ENCODE data around the gene EFS.
"Not testable (repeated sequence)": the region's sequence is repeated elsewhere in the genome, so short reads cannot be mapped to it uniquely, and the experiment has no call there.

EFS gene

DNA sequence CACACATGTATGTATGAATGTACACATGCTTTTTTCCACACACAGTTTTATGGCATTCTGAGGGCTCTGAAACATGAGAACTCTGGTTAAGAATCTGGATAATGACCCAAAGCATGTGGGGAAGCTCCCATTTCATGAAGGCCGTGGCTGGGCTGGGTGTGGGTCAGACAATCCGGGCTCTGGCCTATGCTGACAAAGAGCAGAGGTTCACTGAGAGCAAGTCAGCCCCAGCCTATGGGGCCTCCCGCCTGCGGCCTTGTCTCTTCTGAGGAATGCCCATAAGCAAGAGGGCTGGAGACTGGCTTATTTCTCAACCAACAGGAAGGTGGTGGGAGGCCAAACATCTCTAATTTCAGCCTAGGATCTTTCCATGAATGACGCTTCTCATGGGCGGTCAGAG, 34.6 kb upstream of the EFS start:
- DNase-seq (ENCODE audit: low read depth): no peak

DNA sequence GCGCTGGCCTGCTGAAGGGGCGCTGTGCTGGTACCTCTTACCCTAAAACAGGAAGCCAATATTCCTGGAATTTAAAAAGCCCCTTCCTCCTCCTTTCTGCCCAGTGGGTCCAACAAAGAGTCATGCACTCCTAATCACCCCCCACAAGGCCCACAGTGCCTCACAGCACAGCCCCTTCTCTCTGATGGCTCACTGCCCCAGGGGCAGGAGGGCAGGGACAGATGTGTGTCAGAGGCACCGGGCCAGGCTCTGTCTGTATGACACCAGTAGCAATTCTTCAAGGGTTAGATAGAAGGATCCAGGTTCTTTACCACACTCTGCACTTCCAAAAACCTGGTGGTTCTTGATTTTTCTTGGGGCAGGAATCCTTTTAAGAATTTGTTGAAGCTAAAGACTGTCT, 34.2 kb upstream of the EFS start:
- no peak for DNase-seq (ENCODE audit: low read depth)

DNA sequence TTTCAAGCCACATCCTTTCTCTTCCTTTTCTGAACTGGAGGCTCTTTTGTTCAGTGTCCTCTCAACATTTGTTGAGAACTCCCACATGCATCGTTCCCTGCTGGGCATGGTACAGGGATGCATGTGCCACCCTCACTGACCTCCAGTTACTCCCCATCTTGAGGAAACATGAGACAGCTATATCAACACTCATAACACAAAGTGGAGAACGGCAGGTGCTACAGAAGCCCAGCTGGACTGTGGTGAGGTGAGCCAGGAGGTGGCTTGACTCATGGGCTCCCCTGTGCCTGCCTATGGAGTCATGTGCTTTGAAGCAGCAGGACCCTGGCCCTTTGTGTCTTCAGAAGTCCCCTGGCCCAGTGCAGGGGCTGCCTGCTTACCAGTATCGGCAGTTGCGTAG, 33.4 kb upstream of the EFS start:
- no peak for DNase-seq (ENCODE audit: low read depth)

DNA sequence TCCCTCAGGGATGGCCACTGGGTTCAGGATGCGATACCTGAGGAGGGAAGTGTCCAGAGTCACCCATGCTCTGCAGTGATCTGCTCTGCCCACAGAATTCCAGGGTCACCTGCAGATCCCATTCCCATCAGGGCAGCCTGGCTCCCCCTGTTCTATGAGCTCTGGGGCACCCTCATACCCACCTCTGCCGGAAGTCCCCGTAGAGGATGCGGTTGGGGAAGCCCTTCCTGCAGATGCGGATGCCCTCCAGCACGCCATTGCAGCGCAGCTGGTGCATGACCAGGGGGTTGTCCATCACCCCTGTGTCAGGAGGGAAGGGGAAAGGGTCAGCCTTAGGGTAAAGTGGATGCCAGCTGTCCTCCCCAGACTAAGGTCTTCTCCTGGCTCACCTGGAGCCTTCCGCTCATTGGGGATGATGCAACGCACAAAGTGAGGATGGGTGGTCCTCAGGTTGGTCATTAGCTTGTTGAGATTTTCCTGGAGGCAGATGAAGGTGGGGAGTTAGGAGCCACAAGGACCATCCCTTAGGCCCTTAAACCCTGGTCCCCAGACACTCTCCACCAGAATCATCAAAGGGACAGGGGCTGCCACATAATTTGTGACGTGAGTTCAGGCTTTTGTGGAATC, 31.9 kb upstream of the EFS start:
- no peak for DNase-seq (ENCODE audit: low read depth)

DNA sequence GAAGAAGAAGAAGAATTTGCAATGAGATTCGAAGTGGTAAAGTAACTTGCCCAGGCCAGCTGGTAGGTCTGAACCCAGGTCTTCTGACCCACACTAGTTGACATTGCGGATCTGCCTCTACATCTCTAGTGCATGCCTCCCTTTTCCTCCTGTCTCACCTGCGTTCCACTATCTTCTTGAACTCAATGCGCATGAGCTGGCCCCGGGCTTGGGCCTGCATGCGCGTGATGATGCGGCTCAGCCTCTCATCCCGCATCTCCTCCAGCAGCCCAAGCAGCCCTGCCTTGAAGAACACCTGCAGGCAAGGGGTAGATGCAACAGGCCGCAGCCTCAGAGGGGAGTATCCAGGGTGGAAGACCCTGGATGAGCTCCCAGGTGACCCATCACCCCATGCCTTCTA, 31.2 kb upstream of the EFS start:
- DNase-seq (ENCODE audit: low read depth): no peak

DNA sequence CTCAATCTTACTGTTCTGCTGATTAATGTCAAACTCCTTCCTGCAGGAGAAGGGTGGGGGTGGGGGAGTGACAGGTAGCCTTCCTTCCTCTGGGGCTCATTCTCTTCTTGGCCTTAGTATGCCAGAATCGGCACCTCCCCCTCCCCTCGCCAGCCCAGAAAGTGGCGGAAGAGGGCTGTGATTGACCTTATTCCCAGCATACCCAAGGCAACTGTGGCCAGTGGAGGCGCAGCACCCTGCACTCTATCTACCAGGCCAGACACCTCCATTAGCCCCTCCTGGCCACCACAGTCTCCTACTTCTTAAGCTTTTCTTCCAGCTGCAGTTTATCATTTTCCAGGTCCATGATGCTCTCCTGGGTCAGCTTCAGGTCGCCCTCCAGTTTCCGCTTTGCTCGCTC, 27.6 kb upstream of the EFS start:
- no peak for DNase-seq (ENCODE audit: low read depth)

DNA sequence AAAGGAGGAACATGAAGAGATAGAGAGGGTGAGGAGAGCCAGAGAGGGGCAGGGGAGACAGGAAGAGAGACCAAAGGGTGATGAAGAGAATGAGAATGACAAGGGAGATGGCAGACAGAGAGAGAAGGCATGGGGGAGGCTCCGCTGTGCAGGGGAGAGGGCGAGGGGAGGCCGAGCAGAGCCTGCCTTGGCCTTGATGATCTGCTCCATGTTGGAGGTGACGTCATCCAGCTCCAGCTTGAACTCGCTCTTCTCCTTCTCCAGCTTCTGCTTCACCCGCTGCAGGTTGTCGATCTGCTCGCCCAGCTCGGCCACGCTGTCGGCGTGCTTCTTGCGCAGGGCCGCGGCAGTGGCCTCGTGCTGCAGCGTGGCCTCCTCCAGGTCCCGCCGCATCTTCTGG, 24.9 kb upstream of the EFS start:
- DNase-seq (ENCODE audit: low read depth): not testable (repeated sequence)

DNA sequence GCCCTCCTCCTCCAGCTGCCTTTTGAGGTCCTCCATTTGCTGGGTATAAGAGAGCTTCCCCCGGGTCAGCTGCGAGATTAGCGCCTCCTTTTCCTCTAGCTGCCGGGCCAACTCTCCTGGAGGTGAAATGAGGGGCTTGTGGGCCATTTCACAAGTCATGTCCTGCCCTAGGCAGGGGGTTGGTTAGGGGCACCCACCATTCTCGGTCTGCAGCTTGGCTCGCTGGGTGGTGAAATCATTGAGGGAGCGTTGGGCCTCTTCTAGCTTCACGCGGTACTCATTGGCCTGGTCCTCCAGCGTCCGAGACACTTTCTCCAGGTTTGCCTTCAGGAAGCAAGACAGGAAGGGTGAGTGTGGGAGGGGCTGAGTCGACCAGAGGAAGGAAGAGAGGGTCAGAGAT, 24.4 kb upstream of the EFS start:
- no peak for DNase-seq (ENCODE audit: low read depth)

DNA sequence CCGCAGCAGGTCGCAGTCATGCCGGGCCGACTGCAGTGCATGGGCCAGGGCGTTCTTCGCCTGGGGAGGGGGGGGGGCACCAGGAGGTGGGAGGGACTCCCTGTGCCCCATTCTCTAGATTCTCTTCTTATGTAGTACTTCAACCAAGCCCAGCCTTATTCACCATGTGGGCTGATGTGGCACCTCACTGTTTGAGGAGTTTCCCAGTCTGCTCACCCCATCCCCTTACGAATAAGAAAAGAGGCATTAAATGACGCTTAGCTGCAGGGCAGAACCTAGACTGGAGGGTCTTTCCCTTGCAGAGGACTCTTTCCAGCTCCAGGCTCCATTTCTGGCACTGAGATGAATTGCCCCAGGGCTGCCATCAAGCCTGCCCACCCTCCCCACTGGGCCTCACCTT, 24.0 kb upstream of the EFS start:
- DNase-seq (ENCODE audit: low read depth): no peak

DNA sequence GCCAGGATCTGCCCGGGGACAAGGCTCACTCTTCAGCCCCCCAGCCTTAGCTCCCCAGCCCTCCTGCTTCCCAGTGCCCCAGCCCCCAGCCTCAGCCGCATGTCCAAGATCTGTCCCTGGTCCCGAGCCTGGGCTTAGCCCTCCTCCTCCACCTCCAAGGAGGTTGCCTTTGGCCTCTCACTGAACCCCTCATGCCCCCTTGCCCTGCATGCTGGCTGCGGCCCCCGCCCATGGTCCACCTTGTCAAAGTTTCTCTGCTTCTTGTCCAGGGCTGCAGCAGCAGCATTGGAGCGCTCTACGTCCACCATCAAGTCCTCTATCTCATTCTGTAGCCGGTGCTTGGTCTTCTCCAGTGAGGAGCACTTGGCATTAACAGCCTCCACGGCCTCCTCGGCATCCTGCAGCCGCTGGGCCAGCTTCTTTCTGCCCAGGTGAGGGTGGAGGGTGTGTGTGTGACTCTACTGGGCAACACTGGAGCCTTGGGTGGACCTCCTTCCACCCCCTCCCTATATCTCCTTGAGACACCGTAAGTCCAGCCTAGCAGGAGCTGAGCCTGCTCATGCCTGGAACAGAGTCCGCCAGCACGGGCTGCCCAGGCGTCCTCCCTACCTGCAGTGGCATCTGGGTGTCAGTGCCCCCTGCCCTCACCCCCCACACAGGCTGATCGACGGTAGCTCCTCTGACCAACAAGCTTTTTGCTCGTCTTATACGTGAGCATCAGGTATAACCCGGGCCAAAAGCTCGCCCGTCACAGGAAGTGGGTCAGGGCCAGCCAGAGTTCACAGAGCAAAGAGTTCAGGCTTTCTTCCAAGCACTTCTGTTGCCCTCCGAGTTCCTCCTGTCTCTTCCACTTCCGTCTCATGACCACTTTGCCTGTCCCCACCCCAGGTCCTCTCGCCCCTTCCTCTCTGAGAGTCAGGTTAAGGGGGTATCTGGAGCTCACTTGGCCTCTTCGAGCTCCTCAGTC, 23.2 kb upstream of the EFS start:
- DNase-seq (ENCODE audit: low read depth): no peak

DNA sequence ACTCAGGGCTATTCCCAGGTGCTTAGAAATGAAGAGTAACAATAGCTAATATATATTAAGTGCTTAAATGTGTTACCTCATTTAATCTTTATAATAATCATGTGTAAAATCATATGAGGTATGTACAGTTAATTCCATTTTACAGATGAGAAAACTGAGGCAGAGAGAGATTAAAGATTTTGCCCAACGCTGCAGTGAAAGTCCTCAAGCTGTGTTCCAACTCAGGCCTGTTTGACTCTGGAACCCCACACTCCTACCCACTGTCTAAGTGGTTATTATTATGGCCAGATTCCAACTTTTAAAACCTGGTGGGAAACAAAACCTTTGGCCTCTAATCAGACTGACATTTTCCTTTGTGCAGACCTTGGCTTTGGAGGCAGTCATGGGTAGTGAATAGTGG, 22.0 kb upstream of the EFS start:
- no peak for DNase-seq (ENCODE audit: low read depth)

DNA sequence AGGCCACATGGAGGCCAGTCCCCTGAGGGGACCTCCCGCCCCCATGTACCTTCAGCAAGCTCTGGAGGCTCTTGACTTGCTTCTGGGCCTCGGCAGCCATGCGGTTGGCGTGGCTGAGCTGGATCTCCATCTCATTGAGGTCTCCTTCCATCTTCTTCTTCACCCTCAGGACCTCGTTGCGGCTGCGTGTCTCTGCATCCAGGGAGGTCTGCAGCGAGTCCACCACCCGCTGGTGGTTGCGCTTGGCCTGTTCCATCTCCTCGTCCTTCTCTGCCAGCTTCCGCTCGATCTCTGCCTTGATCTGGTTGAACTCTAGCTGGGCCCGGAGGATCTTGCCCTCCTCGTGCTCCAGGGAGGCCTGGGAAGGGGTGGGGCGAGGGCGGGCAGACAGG, 21.3 kb upstream of the EFS start:
- DNase-seq (ENCODE audit: low read depth): not testable (repeated sequence)

DNA sequence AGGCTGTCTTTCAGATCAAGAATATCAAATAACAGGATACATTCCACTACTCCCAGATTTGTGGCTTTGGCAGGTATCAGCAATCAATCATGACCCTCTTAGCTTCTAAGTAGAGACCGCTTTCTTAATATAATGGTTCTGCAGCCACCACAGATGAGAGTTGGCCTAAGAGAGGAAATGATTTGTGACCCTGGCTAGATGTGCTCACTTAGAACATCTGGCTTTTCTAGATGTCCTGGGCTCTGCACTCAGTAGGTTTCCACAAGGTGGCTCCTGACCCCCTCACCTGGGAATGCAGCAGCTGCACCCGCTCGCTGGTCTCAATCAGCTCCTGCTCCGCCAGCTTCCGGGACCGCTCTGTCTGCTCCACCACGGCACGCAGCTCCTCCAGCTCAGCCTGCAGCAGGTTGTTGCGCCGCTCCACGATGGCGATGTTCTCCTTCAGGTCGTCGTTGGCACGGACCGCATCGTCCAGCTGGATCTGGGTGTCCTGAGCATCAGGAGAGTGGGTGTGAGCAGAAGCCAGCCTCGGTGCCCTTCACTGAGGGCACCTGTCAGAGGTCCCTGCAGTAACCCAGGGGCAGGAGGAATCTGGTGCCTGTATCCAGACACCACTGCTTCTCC, 20.8 kb upstream of the EFS start:
- no peak for DNase-seq (ENCODE audit: low read depth)

DNA sequence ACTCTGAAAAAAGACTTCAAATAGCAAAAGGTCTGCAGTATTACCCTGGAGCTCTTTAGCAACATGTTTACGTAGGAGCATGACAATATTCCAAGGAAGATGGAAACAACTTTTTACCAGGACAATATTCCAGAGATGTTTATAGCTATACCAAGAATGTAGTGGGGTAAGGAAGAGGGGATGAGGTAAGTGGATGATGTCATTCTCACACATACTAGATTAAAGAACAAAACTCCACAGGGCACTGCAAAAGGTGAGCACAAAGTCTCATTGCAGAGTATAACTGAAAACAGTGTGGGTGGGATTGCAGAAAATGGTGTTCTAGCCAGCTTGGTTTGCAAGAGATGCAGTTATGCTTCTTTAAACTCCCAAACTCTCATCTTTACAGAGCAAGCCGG, 20.3 kb upstream of the EFS start:
- DNase-seq (ENCODE audit: low read depth): no peak

DNA sequence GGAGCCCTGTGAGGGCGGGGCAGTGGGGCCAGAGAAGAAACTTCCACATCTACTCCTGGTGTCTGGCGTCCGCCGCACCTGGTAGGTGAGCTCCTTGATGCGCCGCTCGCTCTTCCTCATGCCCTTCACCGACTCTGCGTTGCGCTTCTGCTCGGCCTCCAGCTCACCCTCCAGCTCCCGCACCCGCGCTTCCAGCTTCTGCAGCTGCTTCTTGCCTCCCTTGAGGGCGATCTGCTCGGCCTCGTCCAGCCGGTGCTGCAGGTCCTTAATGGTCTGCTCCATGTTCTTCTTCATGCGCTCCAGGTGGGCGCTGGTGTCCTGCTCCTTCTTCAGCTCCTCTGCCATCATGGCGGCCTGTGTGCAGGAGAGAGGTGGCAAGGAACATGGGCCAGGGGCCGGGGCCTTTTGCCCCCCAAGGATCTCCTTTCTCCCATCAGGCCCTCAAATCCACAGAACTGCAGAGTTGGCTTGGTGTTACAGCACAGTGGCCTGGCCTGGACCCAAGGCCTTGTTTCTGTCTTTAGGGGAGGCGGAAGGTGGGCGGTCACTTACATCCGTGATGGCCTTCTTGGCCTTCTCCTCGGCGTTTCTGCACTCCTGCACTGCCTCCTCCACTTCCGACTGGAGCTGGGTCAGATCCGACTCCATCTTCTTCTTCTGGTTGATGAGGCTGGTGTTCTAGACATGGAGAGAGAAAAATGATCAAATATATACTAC, 19.6 kb upstream of the EFS start:
- no peak for DNase-seq (ENCODE audit: low read depth)

DNA sequence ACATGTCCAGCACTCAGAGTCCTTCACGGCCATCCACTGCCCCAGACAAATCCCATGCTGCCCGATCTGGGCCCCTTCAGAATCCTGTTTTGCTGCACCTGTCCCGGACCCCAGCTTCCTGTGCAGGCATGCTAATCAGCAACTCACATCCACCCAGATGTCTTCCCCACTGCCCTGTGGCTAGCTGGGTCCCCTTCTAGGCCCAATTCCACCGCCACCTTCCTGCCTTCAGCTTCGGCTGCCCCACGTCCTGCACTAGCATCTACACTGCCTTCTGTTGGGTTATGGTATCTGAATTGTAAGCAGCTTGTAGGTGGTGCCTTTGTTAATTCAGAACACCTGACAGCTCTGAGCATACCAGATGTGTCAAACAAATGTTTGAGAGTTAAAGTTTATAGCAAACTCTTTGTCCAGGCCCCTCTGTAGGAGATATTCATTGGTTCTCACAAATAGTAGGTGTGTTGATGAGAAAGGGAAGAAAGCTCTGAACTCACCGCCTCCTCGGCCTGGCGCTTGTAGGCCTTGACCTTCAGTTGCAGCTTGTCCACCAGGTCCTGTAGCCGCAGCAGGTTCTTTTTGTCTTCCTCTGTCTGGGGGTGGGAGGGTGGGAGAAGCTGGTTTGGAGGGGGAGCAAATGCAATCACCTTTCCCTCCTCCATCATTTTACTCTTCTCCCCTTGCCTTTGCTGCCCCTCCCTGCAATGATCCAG, 17.9 kb upstream of the EFS start:
- DNase-seq (ENCODE audit: low read depth): no peak

DNA sequence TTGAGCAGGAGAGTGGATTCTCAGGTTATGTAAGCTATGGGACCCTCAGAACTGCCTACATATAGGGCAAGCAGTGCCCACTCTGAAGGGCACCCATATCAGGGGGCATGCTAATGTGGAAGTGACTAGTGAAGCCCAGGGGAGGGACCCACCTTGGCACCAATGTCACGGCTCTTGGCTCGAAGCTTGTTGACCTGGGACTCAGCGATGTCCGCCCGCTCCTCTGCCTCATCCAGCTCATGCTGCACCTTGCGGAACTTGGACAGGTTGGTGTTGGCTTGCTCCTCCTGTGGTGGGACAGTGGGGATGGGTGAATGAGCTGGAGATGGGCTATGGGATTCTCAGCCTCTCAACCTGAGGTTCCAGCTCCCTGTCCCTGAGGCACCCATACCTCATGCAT, 17.3 kb upstream of the EFS start:
- DNase-seq (ENCODE audit: low read depth): no peak

DNA sequence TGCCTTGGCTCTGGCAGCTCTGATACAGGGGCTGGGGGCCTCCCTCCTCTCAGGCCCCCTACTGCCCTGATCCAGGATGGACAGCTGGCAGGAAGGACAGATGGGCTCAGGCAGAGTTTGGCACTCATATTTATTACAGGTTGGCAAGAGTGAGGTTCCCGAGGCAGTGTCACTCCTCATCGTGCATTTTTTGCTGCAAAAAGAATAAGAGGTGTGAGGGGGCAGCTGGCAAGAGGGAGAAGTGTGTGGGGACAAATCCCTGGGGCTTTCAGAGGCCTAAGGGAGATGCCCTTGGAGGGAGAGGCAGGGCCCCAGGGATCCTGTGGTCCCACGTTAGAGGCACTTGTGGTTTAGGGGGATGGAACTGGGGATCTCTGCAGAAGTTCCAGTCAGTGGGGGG, 16.9 kb upstream of the EFS start:
- DNase-seq (ENCODE audit: low read depth): no peak

DNA sequence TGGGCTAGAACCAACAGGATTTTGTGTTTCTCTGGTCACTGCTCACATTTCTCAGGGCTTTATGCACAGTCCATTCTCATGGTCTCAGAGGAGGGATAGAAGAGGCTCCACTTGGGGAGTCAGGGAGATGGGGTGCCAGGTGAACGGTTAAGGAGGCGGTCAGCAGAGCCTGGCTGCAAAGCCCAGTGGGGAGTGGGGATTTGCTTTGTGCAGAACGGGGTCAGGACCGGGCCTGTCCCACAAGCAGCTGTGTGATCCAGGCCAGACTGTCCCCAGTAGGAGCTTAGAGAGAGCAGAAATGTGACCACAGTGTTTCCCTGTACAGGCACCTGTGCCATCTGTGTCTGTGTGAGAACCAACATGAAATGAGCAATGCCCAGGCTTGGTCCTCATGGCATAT, 16.0 kb upstream of the EFS start:
- no peak for DNase-seq (ENCODE audit: low read depth)

DNA sequence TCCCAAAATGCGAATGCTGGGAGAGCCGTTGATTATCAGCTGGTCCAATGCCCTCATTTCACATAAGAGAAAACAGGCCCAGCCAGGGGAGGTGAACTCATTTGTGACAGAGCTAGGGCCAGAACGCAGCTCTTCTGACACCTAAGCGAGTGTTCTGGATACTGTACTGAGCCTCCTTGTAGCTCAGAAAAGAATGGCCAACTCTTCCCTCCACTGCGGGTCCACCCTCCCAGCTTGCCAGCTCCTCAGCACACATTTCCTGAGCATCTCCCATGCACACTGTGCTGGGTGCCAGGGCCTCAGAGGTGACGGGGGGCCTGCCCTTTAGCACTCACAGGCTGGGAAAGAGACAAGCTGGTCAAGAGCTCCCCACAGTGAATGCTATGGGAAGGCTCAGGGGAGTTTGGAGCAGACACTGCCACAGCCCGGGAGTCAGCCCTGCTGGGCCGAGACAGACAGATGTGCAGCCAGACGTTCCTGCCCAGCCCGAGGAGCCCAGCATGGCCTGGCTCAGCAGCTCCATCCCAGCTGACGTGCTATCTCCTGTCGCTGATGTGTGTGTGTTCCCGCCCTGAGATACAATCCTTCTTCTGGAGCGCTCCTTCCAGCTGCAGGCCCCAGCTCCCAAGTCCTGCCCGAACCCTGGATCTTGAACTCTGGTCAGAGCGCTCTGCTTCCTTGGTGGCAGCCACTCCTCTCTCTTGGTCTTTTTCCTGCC, 15.4 kb upstream of the EFS start:
- DNase-seq (ENCODE audit: low read depth): no peak
